Measurements from ENCODE around the gene PTPRZ1. TPM values are rescaled to one million over a fixed set of nuclear protein-coding genes. Genes with fewer than 3 reads are reported as not detected.

PTPRZ1 gene
- total RNA-seq, 1 donor from 2014 or later: 0.80 TPM

- no peaks in the 10 kb centered on the region for H3K9me3 ChIP-seq (replicated peaks)
- H3K36me3 ChIP-seq: no peaks in the 10 kb centered on the region
- no peak overlapping the region for H3K4me3 ChIP-seq
- DNase-seq: no peak
- no peak overlapping the region for H3K27ac ChIP-seq (replicated peaks)
- intact Hi-C loops (cut with micrococcal nuclease): no loop called here
- TF ChIP-seq CTCF (IDR thresholded peaks at IDR 0.05; ENCODE audit: borderline replicate concordance): no peak
- peaks cover 61% of the 10 kb centered on the region for H3K27me3 ChIP-seq (ENCODE audit: low read depth)
- H3K4me1 ChIP-seq: peaks cover 14% of the 10 kb centered on the region
These were observed 1.8 kb upstream of the PTPRZ1 start for GRCh38 chr7:121871188-121871587.

- no peaks in the 10 kb centered on the region for H3K36me3 ChIP-seq
- peaks cover 70% of the 10 kb centered on the region for H3K27me3 ChIP-seq (ENCODE audit: low read depth)
- no peaks in the 10 kb centered on the region for H3K9me3 ChIP-seq (replicated peaks)
- no peak for TF ChIP-seq CTCF (IDR thresholded peaks at IDR 0.05; ENCODE audit: borderline replicate concordance)
- DNase-seq: no peak
- peaks cover 14% of the 10 kb centered on the region for H3K4me1 ChIP-seq
- H3K27ac ChIP-seq (replicated peaks): no peak overlapping the region
- intact Hi-C loops (cut with micrococcal nuclease): no loop called here
- peak overlapping the region; percentile 65 for H3K4me3 ChIP-seq
These were observed 581 bp downstream of the PTPRZ1 start for GRCh38 chr7:121873289-121874194.

- Histone ChIP-seq H3K9me3 (replicated peaks) (no peaks in the 10 kb centered on the region), H3K27me3 (ENCODE audit: low read depth) (peaks cover 70% of the 10 kb centered on the region), H3K36me3 (no peaks in the 10 kb centered on the region), H3K27ac (replicated peaks) (no peak overlapping the region), H3K4me1 (peaks cover 14% of the 10 kb centered on the region), H3K4me3 (peak overlapping the region; percentile 65)
- intact Hi-C loops (cut with micrococcal nuclease): no loop called here
- DNase-seq: no peak
- TF ChIP-seq CTCF (IDR thresholded peaks at IDR 0.05; ENCODE audit: borderline replicate concordance): no peak
These were observed 1.3 kb downstream of the PTPRZ1 start for GRCh38 chr7:121874298-121874697.

- H3K9me3 ChIP-seq (replicated peaks): no peaks in the 10 kb centered on the region
- peaks cover 14% of the 10 kb centered on the region for H3K4me1 ChIP-seq
- no peak overlapping the region for H3K4me3 ChIP-seq
- intact Hi-C loops (cut with micrococcal nuclease): no loop called here
- TF ChIP-seq CTCF (IDR thresholded peaks at IDR 0.05; ENCODE audit: borderline replicate concordance): no peak
- no peak overlapping the region for H3K27ac ChIP-seq (replicated peaks)
- H3K27me3 ChIP-seq (ENCODE audit: low read depth): peaks cover 67% of the 10 kb centered on the region
- H3K36me3 ChIP-seq: no peaks in the 10 kb centered on the region
- no peak for DNase-seq
These were observed 2.2 kb downstream of the PTPRZ1 start for GRCh38 chr7:121875203-121875602.

GRCh38 chr7:121876656-121877500, 3.9 kb downstream of the PTPRZ1 start:
- no peaks in the 10 kb centered on the region for H3K36me3 ChIP-seq
- TF ChIP-seq CTCF (IDR thresholded peaks at IDR 0.05; ENCODE audit: borderline replicate concordance): no peak
- peaks cover 14% of the 10 kb centered on the region for H3K4me1 ChIP-seq
- peaks cover 50% of the 10 kb centered on the region for H3K27me3 ChIP-seq (ENCODE audit: low read depth)
- no peak for DNase-seq
- intact Hi-C loops (cut with micrococcal nuclease): no loop called here
- no peak overlapping the region for H3K4me3 ChIP-seq
- no peaks in the 10 kb centered on the region for H3K9me3 ChIP-seq (replicated peaks)
- no peak overlapping the region for H3K27ac ChIP-seq (replicated peaks)
